ENCODE data around the gene INSC. TPM values are rescaled to one million over a fixed set of nuclear protein-coding genes. Genes with fewer than 3 reads are reported as not detected.

Gene INSC
- total and polyA plus RNA-seq, 10 donors = 0.04 to 1.8 (median 0.29) TPM; not detected in 2

- 86 to 96% (median 92%) methylated on average over 1 of the region's 1 CpG for WGBS, 5 donors
- DNase-seq = no peak
- peaks cover 0 to 4% (median 0%) of the 10 kb centered on the region in 8 donors for H3K9me3 ChIP-seq
- H3K4me3 ChIP-seq = no peak overlapping the region
- no peaks in the 10 kb centered on the region for H3K27me3 ChIP-seq (replicated peaks in 1 of 7)
- no peaks in the 10 kb centered on the region for H3K4me1 ChIP-seq
- no peak for TF ChIP-seq POLR2A (IDR thresholded peaks at IDR 0.05)
- TF ChIP-seq, protein P1, sequence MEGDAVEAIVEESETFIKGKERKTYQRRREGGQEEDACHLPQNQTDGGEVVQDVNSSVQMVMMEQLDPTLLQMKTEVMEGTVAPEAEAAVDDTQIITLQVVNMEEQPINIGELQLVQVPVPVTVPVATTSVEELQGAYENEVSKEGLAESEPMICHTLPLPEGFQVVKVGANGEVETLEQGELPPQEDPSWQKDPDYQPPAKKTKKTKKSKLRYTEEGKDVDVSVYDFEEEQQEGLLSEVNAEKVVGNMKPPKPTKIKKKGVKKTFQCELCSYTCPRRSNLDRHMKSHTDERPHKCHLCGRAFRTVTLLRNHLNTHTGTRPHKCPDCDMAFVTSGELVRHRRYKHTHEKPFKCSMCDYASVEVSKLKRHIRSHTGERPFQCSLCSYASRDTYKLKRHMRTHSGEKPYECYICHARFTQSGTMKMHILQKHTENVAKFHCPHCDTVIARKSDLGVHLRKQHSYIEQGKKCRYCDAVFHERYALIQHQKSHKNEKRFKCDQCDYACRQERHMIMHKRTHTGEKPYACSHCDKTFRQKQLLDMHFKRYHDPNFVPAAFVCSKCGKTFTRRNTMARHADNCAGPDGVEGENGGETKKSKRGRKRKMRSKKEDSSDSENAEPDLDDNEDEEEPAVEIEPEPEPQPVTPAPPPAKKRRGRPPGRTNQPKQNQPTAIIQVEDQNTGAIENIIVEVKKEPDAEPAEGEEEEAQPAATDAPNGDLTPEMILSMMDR (IDR thresholded peaks at IDR 0.05 in 8 of 11, conservative IDR thresholded peaks at IDR 0.05 in 3 of 11) = no peak
- TF ChIP-seq POLR2AphosphoS5 (IDR thresholded peaks at IDR 0.05) = no peak
- intact Hi-C loops (cut with DNase I; ENCODE audit: low total_unique reads) = no loop called here
- H3K27ac ChIP-seq = no peak overlapping the region
- H3K36me3 ChIP-seq = no peaks in the 10 kb centered on the region
These were observed 70.3 kb downstream of the INSC start for GRCh38 chr11:15185021-15185420.

DNA sequence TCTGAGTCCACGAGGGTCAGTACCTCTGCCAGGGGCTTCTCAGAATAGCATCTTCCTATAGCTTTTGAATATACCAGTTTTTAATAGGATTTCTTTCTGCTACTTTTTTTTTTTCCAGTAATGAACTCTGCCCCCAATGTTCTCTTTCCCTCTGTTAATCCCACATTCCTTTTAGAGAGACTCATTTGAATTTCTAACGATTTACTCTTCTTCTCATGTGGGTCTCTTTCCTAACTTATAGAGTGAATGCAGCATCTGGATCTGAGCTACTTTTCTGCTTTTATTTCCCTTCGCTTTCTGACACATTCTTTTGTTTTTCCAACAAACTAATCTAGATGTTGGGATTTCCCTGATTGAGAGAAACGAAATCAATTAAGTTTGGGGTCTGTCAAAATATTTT is 71.4 kb downstream of the INSC start:
- intact Hi-C loops (cut with DNase I; ENCODE audit: low total_unique reads) = no loop called here
- no peaks in the 10 kb centered on the region for H3K4me1 ChIP-seq
- no peak for DNase-seq
- TF ChIP-seq POLR2AphosphoS5 (IDR thresholded peaks at IDR 0.05) (no peak), POLR2A (IDR thresholded peaks at IDR 0.05) (no peak)
- TF ChIP-seq, protein P1 (IDR thresholded peaks at IDR 0.05 in 8 of 11, conservative IDR thresholded peaks at IDR 0.05 in 3 of 11) = no peak
- H3K9me3 ChIP-seq = peaks cover 0 to 4% (median 0%) of the 10 kb centered on the region in 8 donors
- no peak overlapping the region for H3K27ac ChIP-seq
- 64 to 74% (median 71%) methylated on average over 4 of the region's 4 CpGs for WGBS, 5 donors
- H3K36me3 ChIP-seq = no peaks in the 10 kb centered on the region
- no peak overlapping the region for H3K4me3 ChIP-seq
- H3K27me3 ChIP-seq (replicated peaks in 1 of 7) = no peaks in the 10 kb centered on the region

GRCh38 chr11:15189189-15189588 is 74.5 kb downstream of the INSC start:
- Histone ChIP-seq H3K4me3 (no peak overlapping the region), H3K9me3 (peaks cover 0 to 4% (median 0%) of the 10 kb centered on the region in 8 donors), H3K4me1 (no peaks in the 10 kb centered on the region), H3K36me3 (no peaks in the 10 kb centered on the region), H3K27ac (no peak overlapping the region), H3K27me3 (replicated peaks in 1 of 7) (peaks cover 0 to 5% (median 0%) of the 10 kb centered on the region in 7 donors)
- TF ChIP-seq, protein P1 (IDR thresholded peaks at IDR 0.05 in 8 of 11, conservative IDR thresholded peaks at IDR 0.05 in 3 of 11) = no peak
- TF ChIP-seq POLR2A (IDR thresholded peaks at IDR 0.05) (no peak), POLR2AphosphoS5 (IDR thresholded peaks at IDR 0.05) (no peak)
- intact Hi-C loops (cut with DNase I; ENCODE audit: low total_unique reads) = no loop called here
- DNase-seq = no peak
- 54 to 86% (median 73%) methylated on average over 1 of the region's 1 CpG for WGBS, 5 donors

DNA sequence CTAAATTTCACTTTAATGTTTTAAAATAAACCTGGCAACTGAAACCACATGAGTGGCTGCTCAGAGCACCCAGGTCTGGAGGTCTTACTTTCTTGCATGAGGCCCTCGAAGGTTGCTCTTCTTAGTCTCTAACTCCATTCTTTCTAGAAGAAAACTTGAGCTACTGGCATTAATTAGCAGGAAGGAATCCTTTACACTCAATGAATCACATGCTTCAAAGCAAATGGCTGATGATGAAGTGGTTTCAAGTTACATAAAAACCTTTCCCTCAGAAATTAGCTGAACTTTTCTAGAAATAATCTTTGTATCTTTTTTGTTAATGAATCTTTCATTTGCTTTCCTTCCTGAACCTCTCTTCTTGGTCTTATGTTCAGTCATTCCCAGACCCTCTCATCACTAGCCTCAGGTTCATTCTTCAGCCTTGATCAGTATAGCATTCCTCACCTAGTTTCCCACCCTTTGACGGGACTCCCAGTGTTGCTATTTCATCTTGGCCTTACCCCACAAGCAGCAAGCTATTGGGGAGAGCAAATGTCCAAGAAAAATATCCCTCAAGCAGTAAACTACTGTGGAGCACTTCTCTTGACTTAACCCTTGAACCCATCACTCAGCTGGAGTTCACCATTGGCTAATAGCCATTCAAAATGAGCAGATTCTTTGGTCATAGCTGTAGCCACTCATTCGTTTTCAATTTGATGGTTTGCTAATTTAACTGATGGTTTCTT is 75.1 kb downstream of the INSC start:
- intact Hi-C loops (cut with DNase I; ENCODE audit: low total_unique reads) = no loop called here

More for the DNA sequence above, 75.1 kb downstream of the INSC start:
- DNase-seq = no peak
- peaks cover 0 to 4% (median 0%) of the 10 kb centered on the region in 8 donors for H3K9me3 ChIP-seq
- TF ChIP-seq POLR2A (IDR thresholded peaks at IDR 0.05) = no peak
- no peak for TF ChIP-seq POLR2AphosphoS5 (IDR thresholded peaks at IDR 0.05)
- TF ChIP-seq, protein P1 (IDR thresholded peaks at IDR 0.05 in 8 of 11, conservative IDR thresholded peaks at IDR 0.05 in 3 of 11) = no peak
- H3K36me3 ChIP-seq = no peaks in the 10 kb centered on the region
- 55 to 86% (median 77%) methylated on average over 3 of the region's 3 CpGs for WGBS, 5 donors
- H3K27me3 ChIP-seq (replicated peaks in 1 of 7) = peaks cover 0 to 5% (median 0%) of the 10 kb centered on the region in 7 donors
- H3K4me1 ChIP-seq = no peaks in the 10 kb centered on the region
- H3K4me3 ChIP-seq = no peak overlapping the region
- no peak overlapping the region for H3K27ac ChIP-seq

Measured in spleen (tissue), 11 donors.